ENCODE measurements around the gene ATF7. TPM values are rescaled to one million over a fixed set of nuclear protein-coding genes. Genes with fewer than 3 reads are reported as not detected.

The ATF7 gene
- total and polyA plus RNA-seq, 8 donors = 11.6 to 31.5 (median 17.7) TPM

DNA sequence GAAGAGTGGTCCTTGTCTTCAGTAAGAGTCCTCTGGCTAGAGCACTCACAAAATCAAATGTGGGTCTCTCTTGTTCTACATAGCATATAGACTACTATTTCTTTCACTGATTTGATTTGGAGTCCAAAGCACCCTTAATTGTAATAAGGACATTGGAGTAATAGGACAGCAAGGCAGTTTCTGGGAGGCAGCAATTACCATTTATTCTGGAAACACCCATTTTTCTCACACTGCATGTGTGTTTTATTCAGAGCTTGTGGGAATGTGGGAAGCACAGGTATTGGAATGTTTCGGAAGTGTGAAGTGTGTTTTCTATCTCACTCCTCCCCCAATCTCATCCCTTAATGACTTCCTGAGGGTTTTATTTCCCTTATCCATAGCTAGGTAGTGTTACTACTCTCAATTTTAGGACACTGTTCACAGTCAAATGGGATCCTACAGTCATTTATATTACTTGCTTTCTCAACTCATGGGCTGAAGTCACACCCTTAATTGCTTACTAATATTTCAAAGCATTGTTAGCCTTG, 154.1 kb downstream of the ATF7 start:
- ATAC-seq = no peak
- Histone ChIP-seq H3K27ac (no peak overlapping the region), H3K9me3 (no peaks in the 10 kb centered on the region), H3K27me3 (no peaks in the 10 kb centered on the region), H3K36me3 (peaks cover 25 to 96% (median 51%) of the 10 kb centered on the region in 3 donors), H3K4me1 (peaks cover 12 to 29% (median 16%) of the 10 kb centered on the region in 3 donors), H3K4me3 (no peak overlapping the region)
- TF ChIP-seq, protein P1, sequence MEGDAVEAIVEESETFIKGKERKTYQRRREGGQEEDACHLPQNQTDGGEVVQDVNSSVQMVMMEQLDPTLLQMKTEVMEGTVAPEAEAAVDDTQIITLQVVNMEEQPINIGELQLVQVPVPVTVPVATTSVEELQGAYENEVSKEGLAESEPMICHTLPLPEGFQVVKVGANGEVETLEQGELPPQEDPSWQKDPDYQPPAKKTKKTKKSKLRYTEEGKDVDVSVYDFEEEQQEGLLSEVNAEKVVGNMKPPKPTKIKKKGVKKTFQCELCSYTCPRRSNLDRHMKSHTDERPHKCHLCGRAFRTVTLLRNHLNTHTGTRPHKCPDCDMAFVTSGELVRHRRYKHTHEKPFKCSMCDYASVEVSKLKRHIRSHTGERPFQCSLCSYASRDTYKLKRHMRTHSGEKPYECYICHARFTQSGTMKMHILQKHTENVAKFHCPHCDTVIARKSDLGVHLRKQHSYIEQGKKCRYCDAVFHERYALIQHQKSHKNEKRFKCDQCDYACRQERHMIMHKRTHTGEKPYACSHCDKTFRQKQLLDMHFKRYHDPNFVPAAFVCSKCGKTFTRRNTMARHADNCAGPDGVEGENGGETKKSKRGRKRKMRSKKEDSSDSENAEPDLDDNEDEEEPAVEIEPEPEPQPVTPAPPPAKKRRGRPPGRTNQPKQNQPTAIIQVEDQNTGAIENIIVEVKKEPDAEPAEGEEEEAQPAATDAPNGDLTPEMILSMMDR (IDR thresholded peaks at IDR 0.05) = no peak
- no peak for DNase-seq
- intact Hi-C loops (cut with DNase I) = no loop called here
- 81 to 88% methylated on average over 1 of the region's 1 CpG for WGBS, 2 donors
- no peak for FAIRE-seq

DNA sequence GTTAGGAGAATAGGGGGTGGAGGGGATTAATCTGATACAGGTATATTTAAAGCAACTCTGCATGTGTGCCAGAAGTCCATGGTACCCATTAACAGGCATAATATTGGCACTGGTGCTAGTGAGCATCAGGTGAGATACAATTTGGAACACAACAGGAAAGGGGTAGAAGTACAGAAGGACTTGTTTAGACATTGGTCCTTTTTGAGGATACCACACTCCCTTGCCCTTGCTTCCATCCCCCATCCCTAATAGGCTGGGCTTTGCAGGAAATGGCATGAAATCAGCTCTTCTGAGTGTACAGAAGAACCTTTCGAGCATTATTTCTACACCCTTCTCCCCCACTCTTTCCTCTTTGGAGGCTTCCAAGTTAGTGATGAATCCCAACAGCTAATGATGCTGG, 157.9 kb downstream of the ATF7 start:
- H3K9me3 ChIP-seq = no peaks in the 10 kb centered on the region
- TF ChIP-seq, protein P1 (IDR thresholded peaks at IDR 0.05) = no peak
- ATAC-seq (no peak), FAIRE-seq (no peak), DNase-seq (no peak)
- H3K4me3 ChIP-seq = no peak overlapping the region
- H3K27me3 ChIP-seq = no peaks in the 10 kb centered on the region
- WGBS, 2 donors = 83 to 85% methylated on average over 1 of the region's 1 CpG
- H3K27ac ChIP-seq = no peak overlapping the region
- H3K4me1 ChIP-seq = peaks cover 0 to 2% (median 0%) of the 10 kb centered on the region in 3 donors
- intact Hi-C loops (cut with DNase I) = loop anchor here in 1 of 3 donors (10.0 kb wide), 1 partner anchor 443 kb away; no protein-coding TSS in a partner anchor
- peaks cover 30 to 99% (median 63%) of the 10 kb centered on the region in 3 donors for H3K36me3 ChIP-seq

DNA sequence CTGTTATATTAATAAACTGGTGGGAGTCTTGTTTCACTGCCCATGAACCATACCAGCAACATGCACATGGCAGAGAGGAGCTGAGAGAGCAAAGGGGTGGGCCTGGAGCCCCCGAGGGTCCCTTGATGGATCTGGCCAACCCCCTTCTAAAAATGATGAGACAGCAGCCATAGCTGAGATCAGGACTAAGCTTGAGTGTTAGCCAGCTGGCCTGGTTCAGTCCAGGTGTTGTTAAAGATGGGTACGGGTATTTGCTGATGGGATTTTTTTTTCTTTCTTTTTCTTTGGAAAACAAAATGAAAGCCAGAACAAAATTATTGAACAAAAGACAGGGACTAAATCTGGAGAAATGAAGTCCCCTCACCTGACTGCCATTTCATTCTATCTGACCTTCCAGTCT, 158.3 kb downstream of the ATF7 start:
- Histone ChIP-seq H3K27ac (no peak overlapping the region), H3K4me1 (no peaks in the 10 kb centered on the region), H3K27me3 (no peaks in the 10 kb centered on the region), H3K4me3 (no peak overlapping the region), H3K36me3 (peaks cover 30 to 99% (median 67%) of the 10 kb centered on the region in 3 donors), H3K9me3 (no peaks in the 10 kb centered on the region)
- TF ChIP-seq, protein P1 (IDR thresholded peaks at IDR 0.05) = no peak
- DNase-seq = no peak
- no peak for ATAC-seq
- FAIRE-seq = no peak
- 62 to 75% methylated on average over 2 of the region's 2 CpGs for WGBS, 2 donors
- intact Hi-C loops (cut with DNase I) = loop anchor here in 1 of 3 donors (10.0 kb wide), 1 partner anchor 443 kb away; no protein-coding TSS in a partner anchor

DNA sequence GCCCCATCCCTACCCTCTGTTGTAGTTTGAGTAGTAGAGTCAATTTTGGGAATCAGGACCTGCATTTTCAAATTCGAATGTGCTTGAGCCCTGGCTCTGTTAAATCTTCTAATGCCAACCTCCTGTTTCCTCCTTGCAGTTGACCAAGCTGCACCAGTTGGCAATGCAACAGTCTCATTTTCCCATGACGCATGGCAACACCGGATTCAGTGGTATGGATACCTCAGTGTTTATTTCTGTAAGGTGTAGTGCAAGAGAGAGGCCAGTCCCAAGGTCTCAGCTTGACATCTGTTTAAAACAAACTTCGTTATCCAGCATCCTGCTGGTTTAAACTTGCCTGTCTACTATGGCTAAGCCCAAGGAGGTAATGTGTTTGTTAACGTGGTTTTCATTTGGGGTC, 159.1 kb downstream of the ATF7 start:
- no peaks in the 10 kb centered on the region for H3K27me3 ChIP-seq
- 63 to 71% methylated on average over 5 of the region's 5 CpGs for WGBS, 2 donors
- no peaks in the 10 kb centered on the region for H3K4me1 ChIP-seq
- DNase-seq (no peak), FAIRE-seq (no peak), ATAC-seq (no peak)
- intact Hi-C loops (cut with DNase I) = loop anchor here in 1 of 3 donors (10.0 kb wide), 1 partner anchor 442 kb away; no protein-coding TSS in a partner anchor
- H3K4me3 ChIP-seq = no peak overlapping the region
- H3K27ac ChIP-seq = no peak overlapping the region
- TF ChIP-seq, protein P1 (IDR thresholded peaks at IDR 0.05) = no peak
- peaks cover 35 to 99% (median 71%) of the 10 kb centered on the region in 3 donors for H3K36me3 ChIP-seq
- no peaks in the 10 kb centered on the region for H3K9me3 ChIP-seq

DNA sequence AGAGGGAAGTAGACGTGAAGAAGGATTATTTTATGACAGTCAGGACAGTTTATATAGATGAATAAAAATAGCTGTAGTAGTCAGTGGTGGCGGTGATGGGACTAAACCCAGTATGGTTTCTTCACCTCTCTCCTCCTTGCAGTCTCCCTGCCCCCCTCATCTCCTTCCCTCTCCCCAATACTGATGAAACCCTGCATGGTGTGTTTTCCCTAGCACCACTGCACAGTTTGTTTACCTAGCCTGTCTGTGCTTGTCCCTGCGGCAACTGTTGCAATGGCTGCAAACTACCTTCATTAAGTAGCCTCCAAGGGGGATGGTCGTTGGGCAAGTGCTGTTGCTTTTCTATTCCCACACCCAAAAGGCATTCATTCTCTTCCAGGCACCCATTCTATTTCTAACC, 159.5 kb downstream of the ATF7 start:
- intact Hi-C loops (cut with DNase I) = loop anchor here in 1 of 3 donors (10.0 kb wide), 1 partner anchor 442 kb away; no protein-coding TSS in a partner anchor
- DNase-seq (no peak), FAIRE-seq (no peak), ATAC-seq (no peak)
- 75 to 79% methylated on average over 4 of the region's 4 CpGs for WGBS, 2 donors
- Histone ChIP-seq H3K36me3 (peaks cover 35 to 99% (median 69%) of the 10 kb centered on the region in 3 donors), H3K4me1 (no peaks in the 10 kb centered on the region), H3K4me3 (no peak overlapping the region), H3K27me3 (no peaks in the 10 kb centered on the region), H3K27ac (no peak overlapping the region), H3K9me3 (no peaks in the 10 kb centered on the region)
- TF ChIP-seq, protein P1 (IDR thresholded peaks at IDR 0.05) = no peak

Measured in pancreas (tissue), 10 donors.